B cell (primary cell): Measurements from ENCODE around the gene RBBP6. TPM values are rescaled to one million over a fixed set of nuclear protein-coding genes. Genes with fewer than 3 reads are reported as not detected.

Experiments used
- ATAC-seq: fragments of 200-7000 bp; cut with Tn5 transposase; one replicate; pipeline ENCODE4 v1.10.0; 2021; ENCODE audit warnings: low read depth, mild to moderate bottlenecking, moderate number of reproducible peaks, moderate library complexity
- CTCF ChIA-PET: fragments of 350-600 bp; sonication (Branson Sonifier 250); formaldehyde crosslinking; loops from one replicate; lab custom pipeline; 2021; ENCODE audit warnings: antibody characterized with exemption, inconsistent platforms; lab: Charles Lee
- POLR2A ChIA-PET: fragments of 350-600 bp; sonication (Branson Sonifier 250); formaldehyde crosslinking; loops from one replicate; lab custom pipeline; 2021; ENCODE audit warnings: antibody characterized with exemption; lab: Charles Lee
- DNase-seq: peaks from one replicate; pipeline ENCODE4 v3.0.0; 2013
- H2AFZ ChIP-seq: 2 replicates; pipeline ENCODE4 v1.6.1; 2012; ENCODE audit warnings: mild to moderate bottlenecking, low read depth, low read length; ENCODE audit not compliant: insufficient read depth, poor library complexity, severe bottlenecking
- H3K27ac ChIP-seq, 2 donors: 1 replicate in 1 of 2; 2 replicates in 1 of 2; pipeline ENCODE4 v1.5.1; 2012 to 2013; ENCODE audit warnings: low read length in 2 of 2, mild to moderate bottlenecking in 2 of 2, moderate library complexity in 1 of 2
- H3K27me3 ChIP-seq, 4 experiments: fragments of 200-600 bp in 1 of 4; sonication (generic) in 1 of 4; replicated peaks in 1 of 4; 1 replicate in 2 of 4; 2 replicates in 2 of 4; pipeline versions ENCODE4 v1.6.1 to v1.7.0; 2013 to 2016; ENCODE audit warnings: low read length in 3 of 4, mild to moderate bottlenecking in 2 of 4, mixed read lengths in 1 of 4, moderate library complexity in 1 of 4; ENCODE audit not compliant: insufficient read depth in 4 of 4, control insufficient read depth in 3 of 4; ENCODE audit errors: control extremely low read depth in 1 of 4
- H3K36me3 ChIP-seq, 2 experiments: replicated peaks in 1 of 2; 1 replicate in 1 of 2; 2 replicates in 1 of 2; pipeline versions ENCODE4 v1.6.1 to v1.7.1; 2013; ENCODE audit warnings: low read length in 1 of 2; ENCODE audit not compliant: insufficient read depth in 2 of 2, control insufficient read depth in 1 of 2; ENCODE audit errors: control extremely low read depth in 1 of 2, extremely low read depth in 1 of 2
- H3K4me1 ChIP-seq, 2 donors: fragments of 200-600 bp in 1 of 2; sonication (generic) in 1 of 2; 1 replicate in 1 of 2; 2 replicates in 1 of 2; pipeline versions ENCODE4 v1.5.1 to v1.6.1; 2013 to 2017; ENCODE audit warnings: low read length in 2 of 2; ENCODE audit not compliant: control insufficient read depth in 2 of 2, insufficient read depth in 2 of 2
- H3K4me2 ChIP-seq: replicated peaks from 2 replicates; pipeline ENCODE3; 2012; ENCODE audit warnings: mild to moderate bottlenecking, low read depth, low read length; ENCODE audit not compliant: poor library complexity, severe bottlenecking
- H3K4me3 ChIP-seq, 5 experiments: fragments of 200-600 bp in 1 of 5; sonication (generic) in 1 of 5; 1 replicate in 3 of 5; 2 replicates in 2 of 5; pipeline versions ENCODE4 v1.5.1 to v1.7.0; 2011 to 2016; ENCODE audit warnings: low read length in 4 of 5, mild to moderate bottlenecking in 4 of 5, low read depth in 2 of 5, control low read depth in 1 of 5, moderate library complexity in 1 of 5; ENCODE audit not compliant: insufficient read depth in 1 of 5; ENCODE audit errors: control extremely low read depth in 1 of 5, extremely low read depth in 1 of 5
- H3K79me2 ChIP-seq: fragments of 200-600 bp; sonication (generic); one replicate; pipeline ENCODE4 v1.6.0; 2016; ENCODE audit warnings: low read length; ENCODE audit not compliant: control insufficient read depth, insufficient read depth
- H3K9ac ChIP-seq: fragments of 200-600 bp; sonication (generic); 2 replicates; pipeline ENCODE4 v1.6.1; 2017; ENCODE audit warnings: mild to moderate bottlenecking, low read length, moderate library complexity
- H3K9me3 ChIP-seq, 3 donors: one replicate each; pipeline versions ENCODE4 v1.6.1 to v1.7.1; 2013; ENCODE audit warnings: low read length in 2 of 3; ENCODE audit not compliant: control insufficient read depth in 2 of 3, insufficient read depth in 1 of 3; ENCODE audit errors: control extremely low read depth in 1 of 3
- H4K20me1 ChIP-seq: 2 replicates; pipeline ENCODE4 v1.6.0; 2012; ENCODE audit warnings: mild to moderate bottlenecking, low read length; ENCODE audit not compliant: insufficient read depth, control insufficient read depth, poor library complexity, severe bottlenecking
- H3K27ac Mint-ChIP-seq: one replicate; pipeline ENCODE4 v1.8.0; 2021; ENCODE audit warnings: mixed read lengths
- H3K27me3 Mint-ChIP-seq: one replicate; pipeline ENCODE4 v1.8.0; 2021; ENCODE audit warnings: mixed read lengths
- H3K4me1 Mint-ChIP-seq: one replicate; pipeline ENCODE4 v1.8.0; 2021; ENCODE audit warnings: mixed read lengths
- H3K4me3 Mint-ChIP-seq: one replicate; pipeline ENCODE4 v1.8.0; 2021; ENCODE audit warnings: mixed read lengths
- H3K9me3 Mint-ChIP-seq: one replicate; pipeline ENCODE4 v1.8.0; 2022; ENCODE audit warnings: mixed read lengths; ENCODE audit not compliant: insufficient read depth
- EZH2 ChIP-seq: IDR thresholded peaks from 2 replicates; pipeline ENCODE4 v1.6.1; 2012; ENCODE audit warnings: borderline replicate concordance, low read depth, mild to moderate bottlenecking, moderate library complexity, low read length; ENCODE audit not compliant: insufficient read depth, poor library complexity, severe bottlenecking
- WGBS: methylation state at CpG from one replicate; pipeline ENCODE4 v1.1.5; 2013; ENCODE audit warnings: missing lambda C conversion rate; ENCODE audit not compliant: insufficient coverage; 5-methylcytosine and 5-hydroxymethylcytosine counted together
- intact Hi-C: fragments of 100-400 bp; cut with micrococcal nuclease; formaldehyde crosslinking; loops from one replicate; pipeline ENCODE4 v1.10.0; 2022
- polyA plus RNA-seq: library from polyadenylated mRNA; depleted of rRNA; stranded (reverse); fragments of >200 nt; gene quantifications from 2 replicates; pipeline ENCODE4 v1.2.3, GENCODE V29; 2012
- total RNA-seq, 2 donors: library from RNA; stranded (reverse); fragments of 120-200 nt in 1 of 2; gene quantifications; 1 replicate in 1 of 2; 2 replicates in 1 of 2; pipeline versions ENCODE4 v1.2.3 to v1.2.4, GENCODE V29; 2013 to 2022
- TF ChIP-seq, protein P1 (sequence below): fragments of 200-600 bp; IDR thresholded peaks from one replicate; pipeline ENCODE4 v1.8.0; 2022; ENCODE audit warnings: antibody characterized with exemption, mild to moderate bottlenecking

Gene RBBP6
- total and polyA plus RNA-seq, 2 donors (not counting 1 experiment from before 2014, with no cell fraction given), result 107 to 132 TPM

DNA sequence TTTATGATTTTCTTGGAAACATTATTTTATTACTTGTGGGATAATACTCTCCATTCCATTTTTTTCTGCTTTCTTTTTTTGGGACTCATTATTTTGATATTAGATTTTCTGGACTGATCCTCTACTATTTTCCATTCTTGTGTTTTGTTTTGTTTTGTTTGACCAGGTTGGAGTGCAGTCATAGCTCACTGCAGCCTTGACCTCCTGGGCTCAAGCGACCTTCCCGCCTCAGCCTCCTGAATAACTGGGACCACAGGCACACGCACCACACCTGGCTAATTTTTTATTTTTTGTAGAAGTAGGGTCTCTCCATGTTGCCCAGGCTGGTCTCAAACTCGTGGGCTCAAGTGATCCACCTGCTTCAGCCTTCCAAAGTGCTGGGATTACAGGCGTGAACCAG is 44.1 kb downstream of the RBBP6 start:
- TF ChIP-seq, protein P1, sequence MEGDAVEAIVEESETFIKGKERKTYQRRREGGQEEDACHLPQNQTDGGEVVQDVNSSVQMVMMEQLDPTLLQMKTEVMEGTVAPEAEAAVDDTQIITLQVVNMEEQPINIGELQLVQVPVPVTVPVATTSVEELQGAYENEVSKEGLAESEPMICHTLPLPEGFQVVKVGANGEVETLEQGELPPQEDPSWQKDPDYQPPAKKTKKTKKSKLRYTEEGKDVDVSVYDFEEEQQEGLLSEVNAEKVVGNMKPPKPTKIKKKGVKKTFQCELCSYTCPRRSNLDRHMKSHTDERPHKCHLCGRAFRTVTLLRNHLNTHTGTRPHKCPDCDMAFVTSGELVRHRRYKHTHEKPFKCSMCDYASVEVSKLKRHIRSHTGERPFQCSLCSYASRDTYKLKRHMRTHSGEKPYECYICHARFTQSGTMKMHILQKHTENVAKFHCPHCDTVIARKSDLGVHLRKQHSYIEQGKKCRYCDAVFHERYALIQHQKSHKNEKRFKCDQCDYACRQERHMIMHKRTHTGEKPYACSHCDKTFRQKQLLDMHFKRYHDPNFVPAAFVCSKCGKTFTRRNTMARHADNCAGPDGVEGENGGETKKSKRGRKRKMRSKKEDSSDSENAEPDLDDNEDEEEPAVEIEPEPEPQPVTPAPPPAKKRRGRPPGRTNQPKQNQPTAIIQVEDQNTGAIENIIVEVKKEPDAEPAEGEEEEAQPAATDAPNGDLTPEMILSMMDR, result no peak
- TF ChIP-seq EZH2, result no peak
- peaks cover 7% of the 10 kb centered on the region for H3K27me3 Mint-ChIP-seq
- no peaks in the 10 kb centered on the region for H4K20me1 ChIP-seq
- no peaks in the 10 kb centered on the region for H3K79me2 ChIP-seq
- POLR2A ChIA-PET, result no interaction called here
- CTCF ChIA-PET, result no interaction called here
- no peak overlapping the region for H3K27ac ChIP-seq
- no peaks in the 10 kb centered on the region for H3K4me1 ChIP-seq
- no peak overlapping the region for H3K27ac Mint-ChIP-seq
- no peaks in the 10 kb centered on the region for H3K9me3 Mint-ChIP-seq
- H3K4me2 ChIP-seq, result no peak overlapping the region
- H3K27me3 ChIP-seq, result no peaks in the 10 kb centered on the region
- H3K9me3 ChIP-seq, result no peaks in the 10 kb centered on the region
- H3K9ac ChIP-seq, result no peak overlapping the region
- DNase-seq (no peak), ATAC-seq (no peak)
- WGBS, result 87% methylated on average over 5 of the region's 5 CpGs
- no peaks in the 10 kb centered on the region for H3K4me1 Mint-ChIP-seq
- no peak overlapping the region for H3K4me3 ChIP-seq
- H3K4me3 Mint-ChIP-seq, result no peak overlapping the region
- no peak overlapping the region for H2AFZ ChIP-seq
- intact Hi-C loops, result no loop called here
- no peaks in the 10 kb centered on the region for H3K36me3 ChIP-seq

DNA sequence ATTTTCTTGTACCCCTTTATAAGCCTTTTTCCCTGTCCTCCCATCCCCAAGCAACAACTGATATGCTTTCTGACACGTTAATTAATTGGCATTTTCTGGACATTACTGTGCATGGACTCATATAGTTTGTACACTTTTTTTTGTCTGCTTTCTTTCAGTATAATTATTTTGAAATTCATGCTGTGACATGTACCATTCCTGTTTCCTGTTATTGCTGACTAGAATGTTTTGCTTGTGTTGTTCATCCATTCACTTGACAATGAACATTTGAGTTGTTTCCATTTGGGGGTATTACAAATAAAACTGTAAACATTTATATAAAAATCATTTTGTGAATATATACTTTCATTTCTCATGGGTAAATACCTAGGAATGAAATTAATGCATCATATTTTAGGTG is 50.6 kb downstream of the RBBP6 start:
- intact Hi-C loops, result no loop called here
- ChIA-PET CTCF (no interaction called here), POLR2A (no interaction called here)
- Histone ChIP-seq H3K36me3 (no peaks in the 10 kb centered on the region), H3K27ac (no peak overlapping the region), H2AFZ (no peak overlapping the region), H3K79me2 (no peaks in the 10 kb centered on the region), H4K20me1 (no peaks in the 10 kb centered on the region), H3K4me3 (no peak overlapping the region), H3K27me3 (no peaks in the 10 kb centered on the region), H3K4me2 (no peak overlapping the region), H3K4me1 (no peaks in the 10 kb centered on the region), H3K9me3 (peaks cover 0 to 3% (median 0%) of the 10 kb centered on the region in 3 donors), H3K9ac (no peak overlapping the region)
- no CpG with 5 or more reads among the region's 1 CpG for WGBS
- Mint-ChIP-seq H3K4me3 (no peak overlapping the region), H3K9me3 (no peaks in the 10 kb centered on the region), H3K27ac (no peak overlapping the region), H3K27me3 (peaks cover 7% of the 10 kb centered on the region), H3K4me1 (no peaks in the 10 kb centered on the region)
- DNase-seq, result no peak
- ATAC-seq, result no peak
- no peak for TF ChIP-seq EZH2
- TF ChIP-seq, protein P1, result no peak
